Limb (tissue), 2 donors: Measurements from ENCODE around the gene SH3YL1.

ENCODE experiments used
- DNase-seq, 2 donors: peaks; one replicate each; pipeline ENCODE4 v3.0.0-alpha.2; 2016; ENCODE audit errors: extremely low spot score in 2 of 2

SH3YL1 gene

GRCh38 chr2:258933-259332 is 4.9 kb downstream of the SH3YL1 start:
- no peak for DNase-seq

GRCh38 chr2:257842-258241 is 6.0 kb downstream of the SH3YL1 start:
- no peak for DNase-seq

GRCh38 chr2:257429-257828 is 6.4 kb downstream of the SH3YL1 start:
- DNase-seq = no peak

GRCh38 chr2:256094-256493 is 7.7 kb downstream of the SH3YL1 start:
- DNase-seq = no peak

- DNase-seq = no peak
Measured at GRCh38 chr2:255195-255594, 8.6 kb downstream of the SH3YL1 start.

- no peak for DNase-seq
Measured at GRCh38 chr2:254241-254640, 9.6 kb downstream of the SH3YL1 start.

- no peak for DNase-seq
Measured at GRCh38 chr2:253202-253638, 10.6 kb downstream of the SH3YL1 start.

- no peak for DNase-seq
Measured at GRCh38 chr2:252001-252602, 11.7 kb downstream of the SH3YL1 start.

- no peak for DNase-seq
Measured at GRCh38 chr2:249538-250042, 14.2 kb downstream of the SH3YL1 start.

- no peak for DNase-seq
Measured at GRCh38 chr2:248724-249123, 15.1 kb downstream of the SH3YL1 start.

- DNase-seq = no peak
Measured at GRCh38 chr2:246489-247144, 17.2 kb downstream of the SH3YL1 start.

GRCh38 chr2:244547-244946 is 19.3 kb downstream of the SH3YL1 start:
- DNase-seq = no peak

- no peak for DNase-seq
Measured at GRCh38 chr2:238869-239268, 25.0 kb downstream of the SH3YL1 start.

- peak in 1 of 2 donors; percentile 11 for DNase-seq
Measured at GRCh38 chr2:238431-238830, 25.4 kb downstream of the SH3YL1 start.

GRCh38 chr2:237878-238277 is 26.0 kb downstream of the SH3YL1 start:
- no peak for DNase-seq

GRCh38 chr2:236993-237539 is 26.8 kb downstream of the SH3YL1 start:
- DNase-seq = no peak

- no peak for DNase-seq
Measured at GRCh38 chr2:234421-234820, 29.4 kb downstream of the SH3YL1 start.

- DNase-seq = no peak
Measured at GRCh38 chr2:233030-233429, 30.8 kb downstream of the SH3YL1 start.

- DNase-seq = no peak
Measured at GRCh38 chr2:231521-232185, 32.2 kb downstream of the SH3YL1 start.

- no peak for DNase-seq
Measured at GRCh38 chr2:228518-229278, 35.1 kb downstream of the SH3YL1 start.

- no peak for DNase-seq
Measured at GRCh38 chr2:228115-228514, 35.7 kb downstream of the SH3YL1 start.
